Lower leg skin (tissue), 3 donors: ENCODE results near the gene KLHDC8A.

Experiments used
- POLR2A ChIP-seq, 2 donors: fragments of 450-650 bp; IDR thresholded peaks; one replicate each; pipeline ENCODE4 v1.6.1; 2016 to 2017; ENCODE audit warnings: antibody characterized with exemption in 2 of 2, mild to moderate bottlenecking in 1 of 2, moderate library complexity in 1 of 2
- TF ChIP-seq, protein P1 (sequence below), 3 donors: fragments of 450-650 bp; IDR thresholded peaks; one replicate each; pipeline ENCODE4 v1.5.1; 2016; ENCODE audit warnings: antibody characterized with exemption in 3 of 3, mild to moderate bottlenecking in 3 of 3, moderate library complexity in 2 of 3

DNA sequence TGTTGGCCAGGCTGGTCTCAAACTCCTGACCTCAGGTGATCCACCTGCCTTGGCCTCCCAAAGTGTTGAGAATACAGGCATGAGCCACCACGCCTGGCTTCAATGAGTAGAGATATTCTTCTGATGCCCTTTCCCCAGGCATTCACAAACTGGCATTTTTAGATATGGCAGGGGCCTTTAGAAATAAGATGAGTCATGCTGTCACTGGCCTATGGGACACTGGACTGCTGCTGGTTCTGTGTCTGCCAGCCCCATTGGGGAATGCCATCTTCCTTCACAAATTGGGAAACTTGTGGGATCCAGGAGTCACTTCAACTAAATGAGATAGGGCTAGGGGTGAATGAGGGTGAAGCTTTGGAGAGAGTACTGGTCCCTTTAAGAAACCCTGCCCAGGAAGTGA, 16.0 kb downstream of the KLHDC8A start:
- TF ChIP-seq POLR2A (IDR thresholded peaks at IDR 0.05), result no peak
- TF ChIP-seq, protein P1, sequence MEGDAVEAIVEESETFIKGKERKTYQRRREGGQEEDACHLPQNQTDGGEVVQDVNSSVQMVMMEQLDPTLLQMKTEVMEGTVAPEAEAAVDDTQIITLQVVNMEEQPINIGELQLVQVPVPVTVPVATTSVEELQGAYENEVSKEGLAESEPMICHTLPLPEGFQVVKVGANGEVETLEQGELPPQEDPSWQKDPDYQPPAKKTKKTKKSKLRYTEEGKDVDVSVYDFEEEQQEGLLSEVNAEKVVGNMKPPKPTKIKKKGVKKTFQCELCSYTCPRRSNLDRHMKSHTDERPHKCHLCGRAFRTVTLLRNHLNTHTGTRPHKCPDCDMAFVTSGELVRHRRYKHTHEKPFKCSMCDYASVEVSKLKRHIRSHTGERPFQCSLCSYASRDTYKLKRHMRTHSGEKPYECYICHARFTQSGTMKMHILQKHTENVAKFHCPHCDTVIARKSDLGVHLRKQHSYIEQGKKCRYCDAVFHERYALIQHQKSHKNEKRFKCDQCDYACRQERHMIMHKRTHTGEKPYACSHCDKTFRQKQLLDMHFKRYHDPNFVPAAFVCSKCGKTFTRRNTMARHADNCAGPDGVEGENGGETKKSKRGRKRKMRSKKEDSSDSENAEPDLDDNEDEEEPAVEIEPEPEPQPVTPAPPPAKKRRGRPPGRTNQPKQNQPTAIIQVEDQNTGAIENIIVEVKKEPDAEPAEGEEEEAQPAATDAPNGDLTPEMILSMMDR (IDR thresholded peaks at IDR 0.05), result no peak
